SK-N-SH treated with all-trans-retinoic acid at 6 μM for 48 hours (cell line): ENCODE data around the gene WDR44.

Source experiments
- ATAC-seq: fragments of 200-7000 bp; cut with Tn5 transposase; 3 replicates; pipeline ENCODE4 v1.9.1; 2020; ENCODE audit warnings: mild to moderate bottlenecking, moderate library complexity
- ARNTL ChIP-seq: fragments of 450-650 bp; formaldehyde crosslinking; IDR thresholded peaks from 2 replicates; pipeline ENCODE4 v1.5.0; 2020; ENCODE audit warnings: low read depth, mild to moderate bottlenecking, moderate library complexity, borderline replicate concordance
- BACH2 ChIP-seq: fragments of 250-450 bp; sonication (Bioruptor Pico); IDR thresholded peaks from 2 replicates; pipeline ENCODE4 v1.9.0; 2021; ENCODE audit warnings: mild to moderate bottlenecking, borderline replicate concordance
- CREB5 ChIP-seq: fragments of 250-450 bp; sonication (Bioruptor Pico); IDR thresholded peaks from 2 replicates; pipeline ENCODE4 v1.5.1; 2020; ENCODE audit warnings: low read depth, mild to moderate bottlenecking, moderate library complexity
- CSDC2 ChIP-seq: fragments of 250-450 bp; sonication (Bioruptor Pico); IDR thresholded peaks from 2 replicates; pipeline ENCODE4 v1.5.0; 2020; ENCODE audit warnings: mild to moderate bottlenecking, moderate library complexity
- ESRRG ChIP-seq: fragments of 250-450 bp; sonication (Bioruptor Pico); IDR thresholded peaks from 2 replicates; pipeline ENCODE4 v1.6.1; 2021; ENCODE audit warnings: mild to moderate bottlenecking
- GLIS3 ChIP-seq: fragments of 250-450 bp; sonication (Bioruptor Pico); IDR thresholded peaks from 2 replicates; pipeline ENCODE4 v1.5.0; 2020; ENCODE audit warnings: mild to moderate bottlenecking, moderate library complexity
- OSR1 ChIP-seq: fragments of 250-450 bp; sonication (Bioruptor Pico); IDR thresholded peaks from 2 replicates; pipeline ENCODE4 v1.8.0; 2022; ENCODE audit warnings: moderate library complexity, mild to moderate bottlenecking, inconsistent platforms
- POU6F1 ChIP-seq: fragments of 250-450 bp; sonication (Bioruptor Pico); IDR thresholded peaks from 2 replicates; pipeline ENCODE4 v1.8.0; 2021; ENCODE audit warnings: low read depth, mild to moderate bottlenecking, moderate library complexity, borderline replicate concordance
- PPARA ChIP-seq: fragments of 250-450 bp; sonication (Bioruptor Pico); IDR thresholded peaks from 2 replicates; pipeline ENCODE4 v1.5.0; 2020; ENCODE audit warnings: mild to moderate bottlenecking, borderline replicate concordance
- RARB ChIP-seq: fragments of 250-450 bp; sonication (Bioruptor Pico); IDR thresholded peaks from 2 replicates; pipeline ENCODE4 v1.8.0; 2021; ENCODE audit warnings: mild to moderate bottlenecking, moderate library complexity
- SNAI2 ChIP-seq: fragments of 250-450 bp; sonication (Bioruptor Pico); IDR thresholded peaks from 2 replicates; pipeline ENCODE4 v1.5.0; 2020; ENCODE audit warnings: mild to moderate bottlenecking, moderate library complexity
- TCF4 ChIP-seq: fragments of 250-450 bp; sonication (Bioruptor Pico); IDR thresholded peaks from 2 replicates; pipeline ENCODE4 v1.8.0; 2021; ENCODE audit warnings: mild to moderate bottlenecking, moderate library complexity, borderline replicate concordance
- TOX ChIP-seq: fragments of 250-450 bp; sonication (Bioruptor Pico); IDR thresholded peaks from 2 replicates; pipeline ENCODE4 v1.8.0; 2021; ENCODE audit warnings: mild to moderate bottlenecking, moderate library complexity, borderline replicate concordance
- TSHZ2 ChIP-seq: fragments of 250-450 bp; sonication (Bioruptor Pico); IDR thresholded peaks from 2 replicates; pipeline ENCODE4 v1.5.0; 2020; ENCODE audit warnings: mild to moderate bottlenecking, moderate library complexity
- ZC3H10 ChIP-seq: fragments of 250-450 bp; sonication (Bioruptor Pico); IDR thresholded peaks from 2 replicates; pipeline ENCODE4 v1.5.1; 2021; ENCODE audit warnings: mild to moderate bottlenecking, moderate library complexity
- ZFP3 ChIP-seq: fragments of 250-450 bp; sonication (Bioruptor Pico); IDR thresholded peaks from 2 replicates; pipeline ENCODE4 v1.5.0; 2020; ENCODE audit warnings: mild to moderate bottlenecking, moderate library complexity
- ZFP30 ChIP-seq: fragments of 450-650 bp; formaldehyde crosslinking; IDR thresholded peaks from 2 replicates; pipeline ENCODE4 v1.5.0; 2022; ENCODE audit warnings: mild to moderate bottlenecking, moderate library complexity
- ZNF70 ChIP-seq: fragments of 450-650 bp; formaldehyde crosslinking; IDR thresholded peaks from 2 replicates; pipeline ENCODE4 v1.5.0; 2020; ENCODE audit warnings: mild to moderate bottlenecking, moderate library complexity
- TF ChIP-seq, protein P1 (sequence below): fragments of 250-450 bp; sonication (Bioruptor Pico); IDR thresholded peaks from 2 replicates; pipeline ENCODE4 v1.5.1; 2021; ENCODE audit warnings: mild to moderate bottlenecking, moderate library complexity

Gene WDR44

GRCh38 chrX:118496763-118497079, 150.8 kb downstream of the WDR44 start (continued):
- TF ChIP-seq PPARA: no peak
- TF ChIP-seq ZNF70 (CRISPR knock-in tag): no peak
- no peak for TF ChIP-seq ZFP30 (CRISPR knock-in tag)
- no peak for TF ChIP-seq OSR1 (CRISPR knock-in tag)
- no peak for TF ChIP-seq ESRRG (CRISPR knock-in tag)
- TF ChIP-seq ZC3H10 (CRISPR knock-in tag): no peak
- TF ChIP-seq GLIS3 (CRISPR knock-in tag): no peak
- TF ChIP-seq POU6F1 (CRISPR knock-in tag): no peak
- no peak for TF ChIP-seq BACH2 (CRISPR knock-in tag)
- TF ChIP-seq, all 23 proteins: peak for 0

DNA sequence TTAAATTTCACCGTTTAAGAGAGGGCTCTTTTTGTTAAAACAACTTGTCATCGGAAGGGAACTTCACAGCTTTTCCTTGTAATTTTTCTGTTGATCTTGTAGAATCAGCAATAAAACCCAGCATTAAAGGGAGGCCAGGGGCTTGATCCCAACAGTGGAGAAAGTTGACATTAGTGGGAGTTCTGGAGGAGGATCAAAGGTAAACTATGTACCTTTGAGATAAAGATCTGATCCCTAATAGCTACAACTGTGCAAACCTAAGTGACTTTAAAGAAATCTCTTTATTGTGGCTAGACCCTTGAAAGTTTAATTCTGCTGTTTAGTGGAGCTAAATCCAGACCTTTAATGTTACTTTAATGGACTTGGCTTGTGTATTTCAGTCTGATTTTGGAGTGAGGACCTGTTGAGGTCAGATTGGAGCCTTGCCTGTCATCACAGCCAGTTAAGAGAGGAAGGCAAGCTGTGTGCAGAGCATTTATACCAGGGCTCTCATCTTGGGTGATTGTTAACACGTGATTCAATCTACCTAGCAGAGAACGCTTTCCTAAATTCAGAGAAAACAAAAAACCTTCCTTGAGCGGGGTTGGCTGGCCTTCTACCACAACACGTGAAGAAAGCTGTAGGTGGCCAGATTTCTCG, 151.4 kb downstream of the WDR44 start:
- TF ChIP-seq ARNTL (CRISPR knock-in tag) (no peak), TSHZ2 (CRISPR knock-in tag) (no peak), PPARA (no peak), TOX (CRISPR knock-in tag) (no peak), BACH2 (CRISPR knock-in tag) (no peak), RARB (CRISPR knock-in tag) (no peak), GLIS3 (CRISPR knock-in tag) (no peak), SNAI2 (CRISPR knock-in tag) (no peak)
- no peak for ATAC-seq

DNA sequence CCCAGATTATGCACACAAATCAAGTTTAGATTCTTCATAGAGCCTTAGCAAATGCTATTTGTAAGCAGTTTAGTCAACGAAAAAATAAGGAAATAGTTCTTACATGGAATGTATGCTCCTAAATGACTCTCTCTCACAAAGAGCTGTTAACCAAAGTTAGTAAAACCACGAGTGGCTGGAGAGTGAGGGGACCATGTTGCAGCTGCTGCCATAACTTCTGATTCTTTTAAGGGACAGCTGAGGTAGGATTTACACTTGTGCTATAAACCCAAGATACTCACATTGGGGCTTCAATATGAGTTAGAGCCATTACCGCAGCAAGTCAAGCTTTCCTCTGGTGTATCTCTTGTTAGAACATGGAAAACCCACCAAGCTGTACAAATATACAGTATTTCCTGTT, 152.4 kb downstream of the WDR44 start:
- no peak for ATAC-seq
- TF ChIP-seq PPARA (no peak), GLIS3 (CRISPR knock-in tag) (no peak), TCF4 (no peak), RARB (CRISPR knock-in tag) (no peak), POU6F1 (CRISPR knock-in tag) (no peak), CSDC2 (CRISPR knock-in tag) (no peak), CREB5 (no peak)
- TF ChIP-seq, protein P1, sequence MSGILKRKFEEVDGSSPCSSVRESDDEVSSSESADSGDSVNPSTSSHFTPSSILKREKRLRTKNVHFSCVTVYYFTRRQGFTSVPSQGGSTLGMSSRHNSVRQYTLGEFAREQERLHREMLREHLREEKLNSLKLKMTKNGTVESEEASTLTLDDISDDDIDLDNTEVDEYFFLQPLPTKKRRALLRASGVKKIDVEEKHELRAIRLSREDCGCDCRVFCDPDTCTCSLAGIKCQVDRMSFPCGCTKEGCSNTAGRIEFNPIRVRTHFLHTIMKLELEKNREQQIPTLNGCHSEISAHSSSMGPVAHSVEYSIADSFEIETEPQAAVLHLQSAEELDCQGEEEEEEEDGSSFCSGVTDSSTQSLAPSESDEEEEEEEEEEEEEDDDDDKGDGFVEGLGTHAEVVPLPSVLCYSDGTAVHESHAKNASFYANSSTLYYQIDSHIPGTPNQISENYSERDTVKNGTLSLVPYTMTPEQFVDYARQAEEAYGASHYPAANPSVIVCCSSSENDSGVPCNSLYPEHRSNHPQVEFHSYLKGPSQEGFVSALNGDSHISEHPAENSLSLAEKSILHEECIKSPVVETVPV (CRISPR knock-in tag): no peak

DNA sequence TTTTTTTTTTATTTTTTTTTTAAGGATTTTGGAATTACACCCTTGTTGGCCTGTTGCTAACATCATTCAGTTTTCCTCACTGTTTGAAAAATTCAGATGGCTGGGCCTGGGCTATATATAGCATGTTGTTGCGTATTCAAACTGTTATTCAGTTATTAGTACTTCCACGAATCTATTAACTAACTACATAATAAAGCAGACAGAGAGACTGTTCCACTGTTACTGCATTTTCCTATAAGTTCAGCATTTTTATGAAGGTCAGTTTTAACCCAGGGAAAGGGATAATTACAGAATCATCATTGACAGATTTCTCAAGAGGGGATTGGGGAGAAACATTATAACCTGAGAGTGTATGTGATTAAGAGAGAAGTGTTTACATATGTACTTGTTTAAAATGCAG, 152.8 kb downstream of the WDR44 start:
- TF ChIP-seq TOX (CRISPR knock-in tag) (no peak), PPARA (no peak), SNAI2 (CRISPR knock-in tag) (no peak), ZFP3 (CRISPR knock-in tag) (no peak), GLIS3 (CRISPR knock-in tag) (no peak), TCF4 (no peak)
- no peak for ATAC-seq
